Body of pancreas (tissue), 4 donors: ENCODE data around the gene MBP. TPM values are rescaled to one million over a fixed set of nuclear protein-coding genes. Genes with fewer than 3 reads are reported as not detected.

Experiments used
- ATAC-seq: fragments of 150-250 bp; one replicate; pipeline ENCODE4 v1.9.1; 2016
- DNase-seq, 4 donors: peaks; one replicate each; pipeline ENCODE4 v3.0.0-alpha.2; 2019
- H3K27ac ChIP-seq, 4 donors: fragments of 200-600 bp; sonication (generic); 1 replicate in 3 of 4; 2 replicates in 1 of 4; pipeline versions ENCODE4 v1.5.1 to v1.6.1; 2016 to 2019; ENCODE audit warnings: mild to moderate bottlenecking in 1 of 4, mixed read lengths in 1 of 4, moderate library complexity in 1 of 4
- H3K27me3 ChIP-seq, 2 donors: fragments of 200-600 bp; sonication (generic); one replicate each; pipeline ENCODE4 v1.6.0; 2016; ENCODE audit warnings: mild to moderate bottlenecking in 1 of 2
- H3K36me3 ChIP-seq, 2 donors: fragments of 200-600 bp; sonication (generic); replicated peaks in 1 of 2; 2 replicates each; pipeline ENCODE4 v1.5.1; 2016; ENCODE audit warnings: low read depth in 2 of 2; ENCODE audit not compliant: insufficient read depth in 1 of 2
- H3K4me1 ChIP-seq: fragments of 200-600 bp; sonication (generic); one replicate; pipeline ENCODE4 v1.6.0; 2016
- H3K4me3 ChIP-seq, 2 donors: fragments of 200-600 bp; sonication (generic); 1 replicate in 1 of 2; 2 replicates in 1 of 2; pipeline ENCODE4 v1.5.1; 2016 to 2019
- H3K9me3 ChIP-seq, 3 donors: fragments of 200-600 bp; sonication (generic); 1 replicate in 2 of 3; 2 replicates in 1 of 3; pipeline ENCODE4 v1.5.1; 2016
- CTCF ChIP-seq, 7 experiments: fragments of 450-650 bp in 4 of 7; fragments of 200-600 bp in 3 of 7; sonication (generic) in 3 of 7; IDR thresholded peaks; one replicate each; pipeline ENCODE4 v1.5.1; 2016 to 2019; ENCODE audit warnings: antibody characterized with exemption in 7 of 7
- POLR2A ChIP-seq, 3 donors: fragments of 450-650 bp; IDR thresholded peaks; one replicate each; pipeline ENCODE4 v1.6.1; 2016; ENCODE audit warnings: antibody characterized with exemption in 3 of 3, mild to moderate bottlenecking in 2 of 3
- WGBS, 2 donors: methylation state at CpG; one replicate each; pipeline ENCODE4 v1.1.5; 2017; 5-methylcytosine and 5-hydroxymethylcytosine counted together
- intact Hi-C: fragments of 100-400 bp; cut with DNase I; formaldehyde crosslinking; loops from one replicate; pipeline ENCODE4 v1.15.1; 2023
- total RNA-seq, 2 donors: library from RNA; depleted of rRNA; stranded (reverse); fragments of >200 nt; gene quantifications; one replicate each; pipeline ENCODE4 v1.1.0, GENCODE V29; 2016

MBP gene
- total RNA-seq, 2 donors from 2014 or later: 17.4 to 24.4 TPM

- Histone ChIP-seq H3K27me3 (no peaks in the 10 kb centered on the region), H3K4me1 (no peaks in the 10 kb centered on the region), H3K27ac (no peak overlapping the region), H3K9me3 (no peaks in the 10 kb centered on the region), H3K36me3 (no peaks in the 10 kb centered on the region), H3K4me3 (no peak overlapping the region)
- DNase-seq (no peak), ATAC-seq (no peak)
- intact Hi-C loops: no loop called here
- no peak for TF ChIP-seq CTCF (IDR thresholded peaks at IDR 0.05)
- no peak for TF ChIP-seq POLR2A (IDR thresholded peaks at IDR 0.05)
- WGBS, 2 donors: 63 to 75% methylated on average over 19 of the region's 19 CpGs
Measured at GRCh38 chr18:77032181-77032701, 100.3 kb downstream of the MBP start.

GRCh38 chr18:77031662-77032061 is 100.9 kb downstream of the MBP start:
- H3K4me1 ChIP-seq: no peaks in the 10 kb centered on the region
- 88 to 92% methylated on average over 5 to 9 of the region's 9 CpGs for WGBS, 2 donors
- DNase-seq: no peak
- H3K27me3 ChIP-seq: no peaks in the 10 kb centered on the region
- TF ChIP-seq POLR2A (IDR thresholded peaks at IDR 0.05) (no peak), CTCF (IDR thresholded peaks at IDR 0.05) (no peak)
- intact Hi-C loops: no loop called here
- no peaks in the 10 kb centered on the region for H3K9me3 ChIP-seq
- no peaks in the 10 kb centered on the region for H3K36me3 ChIP-seq
- no peak for ATAC-seq
- H3K27ac ChIP-seq: no peak overlapping the region
- H3K4me3 ChIP-seq: no peak overlapping the region

GRCh38 chr18:77030201-77030600 is 102.4 kb downstream of the MBP start:
- TF ChIP-seq CTCF (IDR thresholded peaks at IDR 0.05) (no peak), POLR2A (IDR thresholded peaks at IDR 0.05) (no peak)
- no peaks in the 10 kb centered on the region for H3K9me3 ChIP-seq
- ATAC-seq: no peak

GRCh38 chr18:77025831-77026363 is 106.7 kb downstream of the MBP start:
- 96 to 97% methylated on average over 21 to 28 of the region's 28 CpGs for WGBS, 2 donors
- no peak for DNase-seq
- H3K9me3 ChIP-seq: no peaks in the 10 kb centered on the region
- no peaks in the 10 kb centered on the region for H3K4me1 ChIP-seq
- H3K27me3 ChIP-seq: no peaks in the 10 kb centered on the region
- no peak for TF ChIP-seq POLR2A (IDR thresholded peaks at IDR 0.05)
- TF ChIP-seq CTCF (IDR thresholded peaks at IDR 0.05): no peak
- intact Hi-C loops: no loop called here
- no peak for ATAC-seq
- H3K4me3 ChIP-seq: no peak overlapping the region
- no peaks in the 10 kb centered on the region for H3K36me3 ChIP-seq
- H3K27ac ChIP-seq: no peak overlapping the region

More at GRCh38 chr18:77030201-77030600, 102.4 kb downstream of the MBP start:
- Histone ChIP-seq H3K27ac (no peak overlapping the region), H3K4me3 (no peak overlapping the region), H3K4me1 (no peaks in the 10 kb centered on the region), H3K36me3 (no peaks in the 10 kb centered on the region), H3K27me3 (no peaks in the 10 kb centered on the region)
- DNase-seq: no peak
- 91 to 95% methylated on average over 7 of the region's 7 CpGs for WGBS, 2 donors
- intact Hi-C loops: no loop called here

- no peak overlapping the region for H3K4me3 ChIP-seq
- 85 to 94% methylated on average over 14 to 15 of the region's 15 CpGs for WGBS, 2 donors
- no peaks in the 10 kb centered on the region for H3K9me3 ChIP-seq
- ATAC-seq: no peak
- no peak for DNase-seq
- TF ChIP-seq CTCF (IDR thresholded peaks at IDR 0.05) (no peak), POLR2A (IDR thresholded peaks at IDR 0.05) (no peak)
- intact Hi-C loops: no loop called here
- no peaks in the 10 kb centered on the region for H3K4me1 ChIP-seq
- no peaks in the 10 kb centered on the region for H3K27me3 ChIP-seq
- no peak overlapping the region for H3K27ac ChIP-seq
- no peaks in the 10 kb centered on the region for H3K36me3 ChIP-seq
Measured at GRCh38 chr18:77025123-77025522, 107.5 kb downstream of the MBP start.
